Karpas-422 (cell line): Measurements from ENCODE around the gene CELF5. TPM values are rescaled to one million over a fixed set of nuclear protein-coding genes. Genes with fewer than 3 reads are reported as not detected.

Experiments used
- DNase-seq: peaks from one replicate; pipeline ENCODE4 v3.0.0-alpha.2; 2015
- H2AFZ ChIP-seq: fragments of 200-600 bp; sonication (generic); 2 replicates; pipeline ENCODE4 v1.6.1; 2014; ENCODE audit warnings: antibody characterized with exemption, low read length, mixed read lengths
- H3K27ac ChIP-seq: fragments of 200-600 bp; sonication (generic); 2 replicates; pipeline ENCODE4 v1.5.1; 2014; ENCODE audit warnings: mild to moderate bottlenecking, low read length, moderate library complexity
- H3K27me3 ChIP-seq: fragments of 200-600 bp; sonication (generic); 2 replicates; pipeline ENCODE4 v1.6.1; 2014; ENCODE audit warnings: low read length, mixed read lengths
- H3K36me3 ChIP-seq: fragments of 200-600 bp; sonication (generic); 2 replicates; pipeline ENCODE4 v1.6.1; 2014; ENCODE audit warnings: low read length, mixed read lengths; ENCODE audit not compliant: insufficient read depth
- H3K4me1 ChIP-seq: fragments of 200-600 bp; sonication (generic); 2 replicates; pipeline ENCODE4 v1.6.1; 2014; ENCODE audit warnings: mild to moderate bottlenecking, low read length, mixed read lengths
- H3K4me2 ChIP-seq: fragments of 200-600 bp; sonication (generic); 2 replicates; pipeline ENCODE4 v1.6.1; 2014; ENCODE audit warnings: low read length, low read depth, mild to moderate bottlenecking; ENCODE audit not compliant: poor library complexity, severe bottlenecking
- H3K4me3 ChIP-seq: fragments of 200-600 bp; sonication (generic); 2 replicates; pipeline ENCODE4 v1.5.1; 2014; ENCODE audit warnings: mild to moderate bottlenecking, antibody characterized with exemption, low read length, mixed read lengths
- H3K79me2 ChIP-seq: fragments of 200-600 bp; sonication (generic); 2 replicates; pipeline ENCODE4 v1.6.1; 2014; ENCODE audit warnings: mild to moderate bottlenecking, low read length, mixed read lengths
- H3K9ac ChIP-seq: fragments of 200-600 bp; sonication (generic); 2 replicates; pipeline ENCODE4 v1.6.0; 2014; ENCODE audit warnings: low read length
- H3K9me2 ChIP-seq: fragments of 200-600 bp; sonication (generic), shearing (Covaris generic); replicated peaks from 2 replicates; pipeline ENCODE4 v1.6.0; 2014; ENCODE audit warnings: mild to moderate bottlenecking, low read length, moderate library complexity; ENCODE audit not compliant: insufficient read depth
- H3K9me3 ChIP-seq: fragments of 300-700, 200-600 bp; sonication (generic); 2 replicates; pipeline ENCODE4 v1.6.1; 2014; ENCODE audit warnings: low read length, mixed read lengths
- H4K20me1 ChIP-seq: fragments of 200-600 bp; sonication (generic); 2 replicates; pipeline ENCODE4 v1.6.1; 2014; ENCODE audit warnings: mild to moderate bottlenecking, antibody characterized with exemption, low read length, low read depth; ENCODE audit not compliant: insufficient read depth
- total RNA-seq: library from RNA; depleted of rRNA; stranded (reverse); fragments of >200 nt; shearing (Covaris generic); gene quantifications from 2 replicates; pipeline ENCODE4 v1.2.3, GENCODE V29; 2014; ENCODE audit warnings: low replicate concordance

The CELF5 gene
- total RNA-seq, 1 experiment from 2014 or later: not detected

- no peaks in the 10 kb centered on the region for H3K4me1 ChIP-seq
- no peak overlapping the region for H3K27ac ChIP-seq
- H2AFZ ChIP-seq: no peak overlapping the region
- no peak overlapping the region for H3K9ac ChIP-seq
- H3K9me3 ChIP-seq: no peaks in the 10 kb centered on the region
- H3K9me2 ChIP-seq: no peaks in the 10 kb centered on the region
- no peaks in the 10 kb centered on the region for H3K27me3 ChIP-seq
- no peak for DNase-seq
- no peaks in the 10 kb centered on the region for H4K20me1 ChIP-seq
- H3K4me2 ChIP-seq: no peak overlapping the region
- no peak overlapping the region for H3K4me3 ChIP-seq
- H3K36me3 ChIP-seq: no peaks in the 10 kb centered on the region
- no peaks in the 10 kb centered on the region for H3K79me2 ChIP-seq
These were observed 26.8 kb downstream of the CELF5 start for GRCh38 chr19:3251229-3251628.

GRCh38 chr19:3252650-3253049 is 28.2 kb downstream of the CELF5 start:
- no peak for DNase-seq
- H3K4me1 ChIP-seq: no peaks in the 10 kb centered on the region

GRCh38 chr19:3253270-3253669 is 28.8 kb downstream of the CELF5 start:
- DNase-seq: no peak
- H3K4me2 ChIP-seq: no peak overlapping the region
- H4K20me1 ChIP-seq: no peaks in the 10 kb centered on the region
- H3K9ac ChIP-seq: no peak overlapping the region
- no peak overlapping the region for H3K27ac ChIP-seq
- H3K9me2 ChIP-seq: no peaks in the 10 kb centered on the region
- no peaks in the 10 kb centered on the region for H3K9me3 ChIP-seq
- no peaks in the 10 kb centered on the region for H3K4me1 ChIP-seq
- no peak overlapping the region for H3K4me3 ChIP-seq
- H2AFZ ChIP-seq: no peak overlapping the region
- no peaks in the 10 kb centered on the region for H3K27me3 ChIP-seq
- H3K79me2 ChIP-seq: no peaks in the 10 kb centered on the region
- H3K36me3 ChIP-seq: no peaks in the 10 kb centered on the region

More at GRCh38 chr19:3252650-3253049, 28.2 kb downstream of the CELF5 start:
- H3K27ac ChIP-seq: no peak overlapping the region
- H3K79me2 ChIP-seq: no peaks in the 10 kb centered on the region
- no peak overlapping the region for H3K4me2 ChIP-seq
- no peaks in the 10 kb centered on the region for H3K27me3 ChIP-seq
- no peak overlapping the region for H3K4me3 ChIP-seq
- no peak overlapping the region for H2AFZ ChIP-seq
- no peaks in the 10 kb centered on the region for H4K20me1 ChIP-seq
- H3K9me3 ChIP-seq: no peaks in the 10 kb centered on the region
- no peaks in the 10 kb centered on the region for H3K36me3 ChIP-seq
- H3K9me2 ChIP-seq: no peaks in the 10 kb centered on the region
- no peak overlapping the region for H3K9ac ChIP-seq

- Histone ChIP-seq H3K4me2 (no peak overlapping the region), H3K27ac (no peak overlapping the region), H2AFZ (no peak overlapping the region), H4K20me1 (no peaks in the 10 kb centered on the region), H3K9me2 (no peaks in the 10 kb centered on the region), H3K4me3 (no peak overlapping the region), H3K27me3 (no peaks in the 10 kb centered on the region), H3K79me2 (no peaks in the 10 kb centered on the region), H3K9ac (no peak overlapping the region), H3K4me1 (no peaks in the 10 kb centered on the region), H3K9me3 (no peaks in the 10 kb centered on the region), H3K36me3 (no peaks in the 10 kb centered on the region)
- no peak for DNase-seq
These were observed 30.1 kb downstream of the CELF5 start for GRCh38 chr19:3254520-3254919.

- no peaks in the 10 kb centered on the region for H3K9me3 ChIP-seq
These were observed 32.6 kb downstream of the CELF5 start for GRCh38 chr19:3257071-3257470.

GRCh38 chr19:3262362-3262761 is 37.9 kb downstream of the CELF5 start:
- no peak overlapping the region for H3K4me3 ChIP-seq
- no peaks in the 10 kb centered on the region for H3K36me3 ChIP-seq
- no peak overlapping the region for H3K27ac ChIP-seq
- no peaks in the 10 kb centered on the region for H3K9me2 ChIP-seq
- H2AFZ ChIP-seq: no peak overlapping the region
- no peak for DNase-seq
- H3K9ac ChIP-seq: no peak overlapping the region
- H4K20me1 ChIP-seq: no peaks in the 10 kb centered on the region
- no peaks in the 10 kb centered on the region for H3K27me3 ChIP-seq
- no peaks in the 10 kb centered on the region for H3K79me2 ChIP-seq
- H3K4me1 ChIP-seq: no peaks in the 10 kb centered on the region
- no peaks in the 10 kb centered on the region for H3K9me3 ChIP-seq
- no peak overlapping the region for H3K4me2 ChIP-seq

More at GRCh38 chr19:3257071-3257470, 32.6 kb downstream of the CELF5 start:
- no peaks in the 10 kb centered on the region for H3K9me2 ChIP-seq
- DNase-seq: no peak
- H4K20me1 ChIP-seq: no peaks in the 10 kb centered on the region
- no peaks in the 10 kb centered on the region for H3K36me3 ChIP-seq
- no peak overlapping the region for H3K27ac ChIP-seq
- H3K27me3 ChIP-seq: no peaks in the 10 kb centered on the region
- H3K9ac ChIP-seq: no peak overlapping the region
- H3K79me2 ChIP-seq: no peaks in the 10 kb centered on the region
- H3K4me3 ChIP-seq: no peak overlapping the region
- no peaks in the 10 kb centered on the region for H3K4me1 ChIP-seq
- H2AFZ ChIP-seq: no peak overlapping the region
- H3K4me2 ChIP-seq: no peak overlapping the region

- Histone ChIP-seq H4K20me1 (no peaks in the 10 kb centered on the region), H2AFZ (no peak overlapping the region), H3K4me2 (no peak overlapping the region), H3K36me3 (no peaks in the 10 kb centered on the region), H3K4me3 (no peak overlapping the region), H3K27me3 (no peaks in the 10 kb centered on the region), H3K9me2 (no peaks in the 10 kb centered on the region), H3K9ac (no peak overlapping the region), H3K79me2 (no peaks in the 10 kb centered on the region), H3K9me3 (no peaks in the 10 kb centered on the region), H3K4me1 (no peaks in the 10 kb centered on the region), H3K27ac (no peak overlapping the region)
- no peak for DNase-seq
These were observed 39.4 kb downstream of the CELF5 start for GRCh38 chr19:3263866-3264265.

GRCh38 chr19:3265432-3265831 is 41.0 kb downstream of the CELF5 start:
- Histone ChIP-seq H3K9me3 (no peaks in the 10 kb centered on the region), H3K4me2 (no peak overlapping the region), H3K36me3 (no peaks in the 10 kb centered on the region), H3K9me2 (no peaks in the 10 kb centered on the region), H3K9ac (no peak overlapping the region), H2AFZ (no peak overlapping the region), H3K79me2 (no peaks in the 10 kb centered on the region), H3K27me3 (no peaks in the 10 kb centered on the region), H3K4me3 (no peak overlapping the region), H3K27ac (no peak overlapping the region), H4K20me1 (no peaks in the 10 kb centered on the region), H3K4me1 (no peaks in the 10 kb centered on the region)
- DNase-seq: no peak
